ENCODE data around the gene XIRP1. TPM values are rescaled to one million over a fixed set of nuclear protein-coding genes. Genes with fewer than 3 reads are reported as not detected.

Gene XIRP1
- total and polyA plus RNA-seq, 4 experiments from 2014 or later = 0.03 TPM; not detected in 3

GRCh38 chr3:39220407-39221140 lies 28.2 kb upstream of the XIRP1 start:
- no peak overlapping the region for H3K4me3 ChIP-seq (ENCODE audit: low read length in 2 of 2)
- POLR2A ChIA-PET (ENCODE audit: partially characterized antibody) = no interaction called here
- peaks cover 0 to 12% (median 6%) of the 10 kb centered on the region in 4 donors for H3K4me1 Mint-ChIP-seq
- no peaks in the 10 kb centered on the region for H3K4me1 ChIP-seq (ENCODE audit: insufficient read depth, low read length)
- H3K27ac ChIP-seq (ENCODE audit: low read depth, low read length) = no peak overlapping the region
- no peaks in the 10 kb centered on the region for H3K27me3 ChIP-seq (ENCODE audit: insufficient read depth, low read length)
- peaks cover 1 to 11% of the 10 kb centered on the region in 2 donors for H3K27me3 Mint-ChIP-seq
- CTCF ChIA-PET (ENCODE audit: partially characterized antibody) = interaction anchor here (1.0 to 2.4 kb wide), 4 partner anchors 13 to 71 kb away, joined by 3 to 6 read pairs (median 5); no protein-coding TSS in a partner anchor
- H3K27ac Mint-ChIP-seq = peak overlapping the region in 1 of 7 donors; percentile 69
- H3K36me3 Mint-ChIP-seq = no peaks in the 10 kb centered on the region
- no peaks in the 10 kb centered on the region for H3K9me3 ChIP-seq (ENCODE audit: control insufficient read depth in 1 of 2, low read length in 2 of 2)
- DNase-seq = no peak
- intact Hi-C loops (cut with micrococcal nuclease) = no loop called here
- no peaks in the 10 kb centered on the region for H3K36me3 ChIP-seq (ENCODE audit: insufficient read depth, low read length)
- H3K4me3 Mint-ChIP-seq = no peak overlapping the region
- H3K9me3 Mint-ChIP-seq = peaks cover 0 to 1% (median 0%) of the 10 kb centered on the region in 8 donors

- Mint-ChIP-seq H3K4me1 (peaks cover 0 to 12% (median 6%) of the 10 kb centered on the region in 4 donors), H3K36me3 (no peaks in the 10 kb centered on the region), H3K9me3 (peaks cover 0 to 1% (median 0%) of the 10 kb centered on the region in 8 donors), H3K4me3 (no peak overlapping the region), H3K27ac (no peak overlapping the region), H3K27me3 (peaks cover 1 to 11% of the 10 kb centered on the region in 2 donors)
- ChIA-PET POLR2A (ENCODE audit: partially characterized antibody) (no interaction called here), CTCF (ENCODE audit: partially characterized antibody) (interaction anchor here (2.4 kb wide), 1 partner anchor 72 kb away, joined by 6 read pairs; no protein-coding TSS in a partner anchor)
- Histone ChIP-seq H3K9me3 (ENCODE audit: control insufficient read depth in 1 of 2, low read length in 2 of 2) (no peaks in the 10 kb centered on the region), H3K36me3 (ENCODE audit: insufficient read depth, low read length) (no peaks in the 10 kb centered on the region), H3K27ac (ENCODE audit: low read depth, low read length) (no peak overlapping the region), H3K27me3 (ENCODE audit: insufficient read depth, low read length) (no peaks in the 10 kb centered on the region), H3K4me3 (ENCODE audit: low read length in 2 of 2) (no peak overlapping the region), H3K4me1 (ENCODE audit: insufficient read depth, low read length) (no peaks in the 10 kb centered on the region)
- intact Hi-C loops (cut with micrococcal nuclease) = no loop called here
- DNase-seq = no peak
Measured at GRCh38 chr3:39219702-39220101, 27.3 kb upstream of the XIRP1 start.

GRCh38 chr3:39216176-39216790 lies 23.9 kb upstream of the XIRP1 start:
- H3K4me3 Mint-ChIP-seq = no peak overlapping the region

GRCh38 chr3:39213613-39214012 lies 21.2 kb upstream of the XIRP1 start:
- Histone ChIP-seq H3K27me3 (ENCODE audit: insufficient read depth, low read length) (no peaks in the 10 kb centered on the region), H3K4me3 (ENCODE audit: low read length in 2 of 2) (no peak overlapping the region), H3K9me3 (ENCODE audit: control insufficient read depth in 1 of 2, low read length in 2 of 2) (no peaks in the 10 kb centered on the region), H3K4me1 (ENCODE audit: insufficient read depth, low read length) (peaks cover 7% of the 10 kb centered on the region), H3K27ac (ENCODE audit: low read depth, low read length) (no peak overlapping the region), H3K36me3 (ENCODE audit: insufficient read depth, low read length) (no peaks in the 10 kb centered on the region)
- Mint-ChIP-seq H3K36me3 (no peaks in the 10 kb centered on the region), H3K4me3 (no peak overlapping the region), H3K4me1 (peaks cover 0 to 6% (median 3%) of the 10 kb centered on the region in 4 donors), H3K27ac (no peak overlapping the region), H3K9me3 (no peaks in the 10 kb centered on the region), H3K27me3 (peaks cover 0 to under 1% of the 10 kb centered on the region in 2 donors)
- POLR2A ChIA-PET (ENCODE audit: partially characterized antibody) = no interaction called here
- CTCF ChIA-PET (ENCODE audit: partially characterized antibody) = interaction anchor here (0.8 to 6.3 kb wide), 3 partner anchors 74 to 77 kb away, joined by 3 to 42 read pairs (median 4); no protein-coding TSS in a partner anchor
- intact Hi-C loops (cut with micrococcal nuclease) = no loop called here
- no peak for DNase-seq

More at GRCh38 chr3:39216176-39216790, 23.9 kb upstream of the XIRP1 start:
- H3K4me1 ChIP-seq (ENCODE audit: insufficient read depth, low read length) = no peaks in the 10 kb centered on the region
- H3K36me3 Mint-ChIP-seq = no peaks in the 10 kb centered on the region
- no peaks in the 10 kb centered on the region for H3K9me3 ChIP-seq (ENCODE audit: control insufficient read depth in 1 of 2, low read length in 2 of 2)
- peaks cover 1 to 8% of the 10 kb centered on the region in 2 donors for H3K27me3 Mint-ChIP-seq
- ChIA-PET CTCF (ENCODE audit: partially characterized antibody) (interaction anchor here (1.1 to 2.3 kb wide), 4 partner anchors 8 to 75 kb away, joined by 4 to 8 read pairs (median 6); no protein-coding TSS in a partner anchor), POLR2A (ENCODE audit: partially characterized antibody) (interaction anchor here (0.8 to 2.4 kb wide), 2 partner anchors 11 to 313 kb away, joined by 3 to 5 read pairs; no protein-coding TSS in a partner anchor)
- no peaks in the 10 kb centered on the region for H3K36me3 ChIP-seq (ENCODE audit: insufficient read depth, low read length)
- no peak overlapping the region for H3K27ac ChIP-seq (ENCODE audit: low read depth, low read length)
- no peaks in the 10 kb centered on the region for H3K9me3 Mint-ChIP-seq
- no peak overlapping the region for H3K4me3 ChIP-seq (ENCODE audit: low read length in 2 of 2)
- H3K4me1 Mint-ChIP-seq = peaks cover 0 to 6% (median 5%) of the 10 kb centered on the region in 4 donors
- H3K27me3 ChIP-seq (ENCODE audit: insufficient read depth, low read length) = no peaks in the 10 kb centered on the region
- no peak for DNase-seq
- intact Hi-C loops (cut with micrococcal nuclease) = no loop called here
- peak overlapping the region in 1 of 7 donors; percentile 2 for H3K27ac Mint-ChIP-seq

GRCh38 chr3:39212665-39213064 lies 20.3 kb upstream of the XIRP1 start:
- H3K27ac Mint-ChIP-seq = no peak overlapping the region
- intact Hi-C loops (cut with micrococcal nuclease) = no loop called here
- no peaks in the 10 kb centered on the region for H3K27me3 Mint-ChIP-seq

GRCh38 chr3:39211332-39212130 lies 19.1 kb upstream of the XIRP1 start:
- peaks cover 12% of the 10 kb centered on the region for H3K4me1 ChIP-seq (ENCODE audit: insufficient read depth, low read length)
- no peaks in the 10 kb centered on the region for H3K9me3 ChIP-seq (ENCODE audit: control insufficient read depth in 1 of 2, low read length in 2 of 2)
- intact Hi-C loops (cut with micrococcal nuclease) = no loop called here
- H3K27ac Mint-ChIP-seq = peak overlapping the region in 1 of 7 donors; percentile 18
- no peaks in the 10 kb centered on the region for H3K36me3 ChIP-seq (ENCODE audit: insufficient read depth, low read length)
- no peak overlapping the region for H3K4me3 ChIP-seq (ENCODE audit: low read length in 2 of 2)
- H3K4me1 Mint-ChIP-seq = peaks cover 0 to 8% (median 7%) of the 10 kb centered on the region in 4 donors
- no peaks in the 10 kb centered on the region for H3K27me3 ChIP-seq (ENCODE audit: insufficient read depth, low read length)
- H3K27ac ChIP-seq (ENCODE audit: low read depth, low read length) = no peak overlapping the region
- no peak for DNase-seq
- ChIA-PET CTCF (ENCODE audit: partially characterized antibody) (interaction anchor here (6.3 kb wide), 1 partner anchor 76 kb away, joined by 42 read pairs; no protein-coding TSS in a partner anchor), POLR2A (ENCODE audit: partially characterized antibody) (interaction anchor here (0.7 kb wide), 1 partner anchor 77 kb away, joined by 3 read pairs; no protein-coding TSS in a partner anchor)
- no peaks in the 10 kb centered on the region for H3K9me3 Mint-ChIP-seq
- no peaks in the 10 kb centered on the region for H3K27me3 Mint-ChIP-seq
- no peaks in the 10 kb centered on the region for H3K36me3 Mint-ChIP-seq
- H3K4me3 Mint-ChIP-seq = peak overlapping the region in 1 of 8 donors; percentile 4

More at GRCh38 chr3:39212665-39213064, 20.3 kb upstream of the XIRP1 start:
- CTCF ChIA-PET (ENCODE audit: partially characterized antibody) = interaction anchor here (1.0 to 6.3 kb wide), 3 partner anchors 22 to 78 kb away, joined by 3 to 42 read pairs (median 3); no protein-coding TSS in a partner anchor
- H3K4me1 ChIP-seq (ENCODE audit: insufficient read depth, low read length) = peaks cover 12% of the 10 kb centered on the region
- H3K4me3 ChIP-seq (ENCODE audit: low read length in 2 of 2) = no peak overlapping the region
- H3K9me3 ChIP-seq (ENCODE audit: control insufficient read depth in 1 of 2, low read length in 2 of 2) = no peaks in the 10 kb centered on the region
- H3K36me3 ChIP-seq (ENCODE audit: insufficient read depth, low read length) = no peaks in the 10 kb centered on the region
- Mint-ChIP-seq H3K4me1 (peaks cover 0 to 8% (median 7%) of the 10 kb centered on the region in 4 donors), H3K9me3 (no peaks in the 10 kb centered on the region), H3K4me3 (no peak overlapping the region), H3K36me3 (no peaks in the 10 kb centered on the region)
- POLR2A ChIA-PET (ENCODE audit: partially characterized antibody) = no interaction called here
- no peak overlapping the region for H3K27ac ChIP-seq (ENCODE audit: low read depth, low read length)
- H3K27me3 ChIP-seq (ENCODE audit: insufficient read depth, low read length) = no peaks in the 10 kb centered on the region
- DNase-seq = no peak

All from CD4-positive, alpha-beta memory T cell (primary cell).